ENCODE results near the gene C2CD3.
"Not testable (repeated sequence)": the region's sequence is repeated elsewhere in the genome, so short reads cannot be mapped to it uniquely, and the experiment has no call there.

Gene C2CD3

DNA sequence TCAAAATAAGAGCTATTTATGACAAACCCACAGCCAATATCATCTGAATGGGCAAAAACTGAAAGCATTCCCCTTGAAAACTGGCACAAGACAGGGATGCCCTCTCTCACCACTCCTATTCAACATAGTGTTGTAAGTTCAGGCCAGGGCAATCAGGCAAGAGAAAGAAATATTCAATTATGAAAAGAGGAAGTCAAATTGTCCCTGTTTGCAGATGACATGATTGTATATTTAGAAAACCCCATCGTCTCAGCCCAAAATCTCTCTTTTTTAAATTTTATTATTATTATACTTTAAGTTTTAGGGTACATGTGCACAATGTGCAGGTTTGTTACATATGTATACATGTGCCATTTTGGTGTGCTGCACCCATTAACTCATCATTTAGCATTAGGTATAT lies 107.2 kb downstream of the C2CD3 start:
- DNase-seq (ENCODE audit: low spot score): not testable (repeated sequence)

DNA sequence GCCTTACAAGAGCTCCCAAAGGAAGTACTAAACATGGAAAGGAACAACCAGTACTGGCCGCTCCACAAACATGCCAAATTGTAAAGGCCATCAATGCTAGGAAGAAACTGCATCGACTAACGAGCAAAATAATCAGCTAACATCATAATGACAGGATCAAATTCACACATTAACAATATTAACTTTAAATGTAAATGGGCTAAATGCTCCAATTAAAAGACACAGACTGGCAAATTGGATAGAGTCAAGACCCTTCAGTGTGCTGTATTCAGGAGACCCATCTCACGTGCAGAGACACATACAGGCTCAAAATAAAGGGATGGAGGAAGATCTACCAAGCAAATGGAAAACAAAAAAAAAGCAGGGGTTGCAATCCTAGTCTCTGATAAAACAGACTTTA lies 109.2 kb downstream of the C2CD3 start:
- not testable (repeated sequence) for DNase-seq (ENCODE audit: low spot score)

DNA sequence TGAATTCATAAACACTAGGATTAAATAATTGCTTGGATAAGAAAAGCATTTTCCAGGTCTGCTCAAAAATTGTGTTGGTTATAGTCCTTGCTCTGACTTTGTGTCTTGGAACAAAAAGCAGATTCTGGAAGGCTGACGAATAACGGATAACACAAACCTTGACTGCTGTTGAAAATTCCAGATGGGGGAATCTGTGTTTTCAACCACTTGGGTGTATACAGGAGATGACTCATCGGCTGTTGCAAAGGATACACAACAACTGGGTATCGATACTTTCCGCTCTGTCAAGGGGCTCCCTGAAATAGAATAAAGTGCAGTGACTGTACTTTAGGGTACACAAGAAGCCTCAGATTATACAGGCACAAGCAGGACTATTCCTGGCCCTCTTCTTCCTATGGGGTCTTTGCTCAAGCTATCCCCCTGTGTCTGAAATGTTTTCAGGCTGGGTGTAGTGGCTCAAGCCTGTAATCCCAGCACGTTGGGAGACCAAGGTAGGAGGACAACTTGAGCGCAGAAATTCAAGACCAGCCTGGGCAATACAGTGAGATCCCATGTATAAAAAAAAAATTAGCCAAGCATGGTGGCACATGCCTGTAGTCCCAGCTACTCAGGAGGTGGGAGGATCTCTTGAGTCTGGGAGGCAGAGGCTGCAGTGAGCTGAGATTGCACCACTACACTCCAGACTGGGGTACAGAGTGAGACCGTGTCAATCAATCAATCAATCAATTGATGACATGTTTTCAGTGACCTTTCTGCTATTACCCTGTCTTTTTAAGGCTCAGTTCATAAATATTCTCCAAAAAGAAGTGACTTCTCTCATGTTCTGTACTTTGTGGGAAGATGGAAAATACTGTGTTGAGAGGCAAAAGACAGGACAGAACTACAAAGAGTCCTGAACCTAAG lies 113.3 kb downstream of the C2CD3 start:
- peak; percentile 24 for DNase-seq (ENCODE audit: low spot score)

DNA sequence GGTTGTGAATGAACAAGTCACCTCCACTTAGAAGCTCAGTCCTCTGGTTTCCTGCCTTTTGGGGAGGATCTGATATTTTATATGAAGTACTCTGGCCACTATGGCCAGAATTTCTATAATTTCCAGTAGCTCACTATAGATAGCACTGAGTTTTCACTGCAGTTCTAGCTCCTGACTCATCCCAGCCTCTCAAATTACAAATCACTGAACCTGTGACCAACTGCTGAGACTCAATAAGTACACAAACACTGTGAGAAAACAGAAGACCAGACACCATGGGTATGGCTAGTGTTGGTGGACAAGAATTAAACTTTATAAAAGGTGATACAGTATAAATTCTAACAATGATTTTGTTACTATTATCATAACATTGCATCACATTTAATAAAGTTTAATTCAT lies 114.9 kb downstream of the C2CD3 start:
- DNase-seq (ENCODE audit: low spot score): peak; percentile 60

DNA sequence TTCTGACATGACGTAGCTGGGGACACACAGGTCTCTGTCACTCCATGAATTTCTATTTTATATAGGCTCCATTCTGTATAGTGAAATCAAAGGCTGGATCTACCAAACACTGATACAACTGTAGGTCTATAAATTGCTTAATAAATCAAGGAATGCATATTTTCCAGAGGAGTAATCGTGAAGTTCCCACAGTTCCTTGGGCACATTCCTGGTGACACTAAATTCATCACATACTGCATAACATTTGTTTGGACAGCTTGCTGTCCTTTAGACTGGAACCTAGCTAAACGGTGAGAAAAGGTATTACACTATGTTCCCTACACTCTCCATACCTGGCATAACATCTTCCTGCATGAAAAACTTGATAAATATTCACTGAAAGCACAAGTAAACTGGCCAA lies 120.3 kb downstream of the C2CD3 start:
- peak; percentile 6 for DNase-seq (ENCODE audit: low spot score)

DNA sequence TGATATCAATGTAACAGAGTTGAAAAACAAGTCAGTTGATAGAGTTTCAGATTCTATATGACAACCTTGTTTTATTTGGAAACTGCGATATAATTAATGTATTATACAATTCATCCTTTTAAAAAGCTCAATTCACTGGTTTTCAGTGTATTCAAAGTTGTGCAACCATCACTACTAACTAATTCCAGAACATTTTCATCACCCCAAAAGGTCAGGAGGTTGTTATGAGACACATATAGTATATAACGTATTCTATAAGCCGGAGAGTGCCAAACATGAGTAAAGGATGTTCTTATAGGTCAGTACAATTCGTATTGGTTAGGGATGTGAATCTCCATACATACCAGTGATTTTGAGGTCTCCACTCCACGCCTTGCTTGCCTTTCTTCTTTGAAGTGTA lies 121.8 kb downstream of the C2CD3 start:
- DNase-seq (ENCODE audit: low spot score): no peak

DNA sequence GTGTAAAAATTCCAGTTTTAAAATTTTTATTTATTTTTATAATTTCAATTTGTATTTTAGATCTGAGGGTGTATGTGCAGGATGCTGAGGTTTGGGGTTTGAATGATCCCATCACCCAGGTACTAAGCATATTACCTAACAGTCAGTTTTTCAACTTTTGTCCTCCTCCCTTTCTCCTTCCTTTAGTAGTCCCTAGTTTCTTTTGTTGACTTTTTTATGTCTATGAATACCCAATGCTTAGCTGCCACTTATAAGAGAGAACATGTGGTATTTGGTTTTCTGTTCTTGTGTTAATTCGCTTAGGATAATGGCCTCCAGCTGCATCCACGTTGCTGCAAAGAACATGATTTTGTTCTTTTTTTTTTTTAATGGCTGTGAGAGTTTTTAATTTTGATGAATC lies 126.3 kb downstream of the C2CD3 start:
- DNase-seq (ENCODE audit: low spot score): no peak

DNA sequence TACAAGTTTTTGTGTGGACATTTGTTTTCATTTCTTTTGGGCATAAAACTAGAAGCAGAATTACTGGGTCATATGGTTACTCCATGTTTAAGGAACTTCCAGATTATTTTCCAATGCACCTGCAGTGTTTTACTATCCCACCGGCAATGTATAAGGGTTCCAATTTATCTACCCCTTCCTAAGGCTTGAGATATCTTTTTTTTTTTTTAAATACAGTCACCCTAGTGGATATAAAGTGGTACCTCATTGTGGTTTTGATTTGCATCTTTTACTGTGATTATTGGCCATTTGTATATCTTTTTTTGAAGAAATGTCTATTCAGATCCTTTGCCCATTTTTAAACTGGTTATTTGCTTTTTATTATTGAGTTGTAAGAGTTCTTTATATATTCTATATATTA lies 127.4 kb downstream of the C2CD3 start:
- DNase-seq (ENCODE audit: low spot score): no peak

DNA sequence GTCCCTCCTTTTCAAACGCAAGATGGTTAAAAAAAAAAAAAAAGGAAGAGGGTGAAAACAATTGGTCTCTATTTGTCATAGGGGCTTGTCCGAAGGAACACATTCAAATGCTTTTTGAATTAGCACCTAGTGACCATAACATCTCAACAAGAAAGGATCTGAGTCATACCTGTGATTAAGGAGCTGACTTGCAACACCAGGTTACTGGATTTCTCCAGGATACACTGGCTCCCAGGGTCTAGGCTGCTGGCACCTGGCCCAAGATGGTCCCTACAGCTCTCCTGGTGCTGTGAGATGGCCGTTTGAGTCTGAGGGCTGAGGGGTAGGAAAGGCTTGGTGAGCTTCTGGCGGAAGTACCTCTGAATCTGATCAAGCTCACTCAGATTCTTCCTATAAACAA lies 133.5 kb downstream of the C2CD3 start:
- DNase-seq (ENCODE audit: low spot score): no peak

DNA sequence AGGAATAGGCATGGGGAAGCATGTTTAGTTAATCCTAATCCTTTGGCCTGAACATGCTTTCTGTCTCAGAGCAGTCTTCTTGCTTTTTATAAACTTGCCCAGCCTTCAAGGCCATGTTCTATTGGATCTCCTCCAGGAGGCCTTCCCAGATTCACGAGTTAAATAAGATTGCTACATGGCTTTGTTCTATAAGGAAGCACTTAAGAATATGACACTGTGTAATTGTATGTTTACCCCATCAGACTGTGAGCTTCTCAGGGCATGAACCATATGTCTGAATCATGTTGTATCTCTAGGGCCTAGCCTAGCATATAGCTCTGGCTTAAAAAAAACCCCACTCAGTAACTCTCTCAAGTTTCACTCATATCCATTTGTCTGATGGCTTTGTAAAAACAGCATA lies 135.5 kb downstream of the C2CD3 start:
- no peak for DNase-seq (ENCODE audit: low spot score)

DNA sequence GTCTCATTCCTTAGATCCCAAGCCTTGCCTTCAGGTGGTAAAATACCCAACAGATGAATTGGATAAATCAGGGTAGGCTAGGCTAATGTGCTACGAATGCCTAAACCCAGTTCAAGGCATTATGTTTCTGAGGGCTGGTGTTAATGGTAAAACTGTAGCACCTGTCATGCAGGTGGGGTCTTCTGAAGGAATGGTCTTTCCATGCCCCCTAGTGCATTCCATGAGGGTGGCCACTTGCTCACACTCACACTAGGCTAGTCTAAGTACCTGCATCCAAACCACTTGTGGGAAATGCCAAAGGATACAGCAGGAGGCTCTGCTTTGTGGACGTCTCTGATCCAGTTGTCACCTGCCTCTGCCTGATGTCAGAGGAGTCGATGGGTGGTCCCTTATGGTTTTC lies 137.8 kb downstream of the C2CD3 start:
- DNase-seq (ENCODE audit: low spot score): no peak

DNA sequence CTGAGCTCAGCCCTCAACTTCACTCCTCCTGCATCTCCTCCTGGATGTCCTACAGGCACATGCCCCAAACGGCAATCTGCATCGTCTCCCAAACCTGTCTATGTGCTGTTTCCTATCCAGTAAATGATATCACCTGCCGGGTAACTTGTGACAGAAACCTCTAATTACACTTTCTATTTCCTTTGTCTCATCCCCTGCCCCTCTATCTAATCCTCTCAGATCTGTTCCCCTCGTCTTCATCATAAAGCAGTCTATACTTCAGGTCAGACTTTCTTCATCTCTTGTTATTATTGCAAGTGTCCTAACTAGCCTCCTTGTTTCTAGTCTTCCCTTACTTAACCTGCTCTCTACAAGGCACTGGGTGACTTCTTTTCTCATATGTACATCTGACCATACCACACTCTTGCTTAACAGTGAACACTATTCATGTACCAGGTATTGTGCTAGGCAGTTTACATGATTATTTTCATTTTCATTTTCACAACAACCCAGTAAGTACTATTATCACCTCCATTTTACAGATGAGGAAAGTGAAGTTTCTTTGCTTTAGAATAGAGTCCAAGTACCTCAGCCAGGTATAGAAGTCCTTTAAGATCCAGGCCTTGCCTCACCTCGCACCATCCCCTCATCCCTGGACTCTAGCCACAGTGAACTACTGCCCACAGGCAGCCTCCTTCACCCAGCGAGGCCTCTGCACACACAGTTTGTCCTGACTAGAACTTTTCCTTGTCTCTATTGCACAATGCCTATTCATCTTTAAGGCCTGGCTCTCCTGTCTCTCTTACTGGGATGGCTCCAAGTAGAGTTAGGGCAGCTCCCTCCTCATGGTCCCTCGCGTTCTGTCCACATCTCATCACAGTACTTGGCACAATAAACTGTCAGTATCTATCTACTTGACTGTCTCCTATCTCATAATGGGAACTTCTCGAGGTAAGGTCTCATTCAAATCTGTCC lies 139.8 kb downstream of the C2CD3 start:
- DNase-seq (ENCODE audit: low spot score): no peak

DNA sequence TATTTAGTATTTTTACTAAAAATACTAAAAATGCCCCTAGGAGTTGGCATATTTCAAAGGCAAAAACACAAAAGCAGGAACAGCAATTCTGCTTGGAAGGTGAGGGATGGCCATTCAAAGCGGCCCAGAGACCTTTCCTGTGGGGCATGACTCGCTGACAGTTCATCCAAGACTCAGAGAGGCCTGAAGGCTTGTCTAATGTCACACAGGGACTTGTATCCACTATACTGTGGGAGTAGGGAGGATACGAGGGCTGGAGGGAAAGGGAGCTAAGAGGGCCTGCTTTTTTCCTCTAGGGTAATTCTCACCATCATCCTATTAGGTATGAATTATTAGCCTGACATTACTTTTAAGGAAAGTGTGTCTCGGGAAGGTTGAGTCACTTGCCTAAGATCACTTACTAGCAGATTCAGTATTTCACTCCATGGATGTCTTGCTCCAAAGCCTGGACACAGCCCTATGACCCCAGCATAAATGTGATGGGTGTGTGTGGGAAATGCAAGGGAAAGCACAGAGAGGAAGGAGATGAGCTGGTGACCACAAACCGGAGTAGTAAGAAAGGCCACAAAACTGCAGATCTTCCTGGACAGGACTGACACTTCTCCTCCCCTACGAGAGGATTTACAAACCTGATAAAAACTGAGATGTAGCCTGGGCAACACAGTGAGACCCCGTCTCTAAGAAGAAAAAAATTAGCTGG lies 145.2 kb downstream of the C2CD3 start:
- DNase-seq (ENCODE audit: low spot score): peak; percentile 23

DNA sequence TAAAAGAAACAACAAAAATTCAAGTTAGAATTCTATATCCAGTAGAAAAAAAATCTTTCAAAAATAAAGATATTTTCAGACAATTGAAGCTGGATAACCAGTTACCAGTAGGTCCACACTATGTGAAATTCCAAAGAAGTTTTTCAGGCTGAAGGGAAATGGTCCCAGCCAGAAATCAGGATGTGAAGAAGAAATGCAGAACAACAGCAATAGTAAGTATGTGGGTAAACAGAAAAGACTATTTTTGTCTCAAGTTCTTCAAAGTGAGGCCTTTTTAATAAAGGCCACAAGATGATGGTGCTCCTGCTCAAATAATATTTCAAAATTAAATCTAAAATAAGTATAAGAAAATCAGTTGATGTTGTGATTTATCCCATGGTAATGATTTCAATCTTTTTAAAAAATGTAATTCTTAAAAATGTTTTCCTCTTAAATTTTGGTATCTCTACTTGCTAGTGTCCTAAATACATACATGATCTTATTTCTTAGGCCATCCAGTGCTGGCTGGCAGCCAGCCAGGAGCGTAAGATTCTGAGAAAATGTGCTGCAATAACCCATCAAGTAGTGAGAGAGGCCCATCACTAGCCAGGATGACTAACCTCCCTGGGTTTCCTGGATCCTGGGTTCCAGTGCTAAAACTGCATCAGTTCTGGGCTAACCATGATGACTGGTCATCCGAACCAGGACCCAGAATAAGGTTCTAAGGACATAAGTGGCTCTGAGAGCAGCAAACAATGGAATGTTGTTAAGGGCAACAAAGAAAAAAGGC lies 146.4 kb downstream of the C2CD3 start:
- DNase-seq (ENCODE audit: low spot score): peak; percentile 81

DNA sequence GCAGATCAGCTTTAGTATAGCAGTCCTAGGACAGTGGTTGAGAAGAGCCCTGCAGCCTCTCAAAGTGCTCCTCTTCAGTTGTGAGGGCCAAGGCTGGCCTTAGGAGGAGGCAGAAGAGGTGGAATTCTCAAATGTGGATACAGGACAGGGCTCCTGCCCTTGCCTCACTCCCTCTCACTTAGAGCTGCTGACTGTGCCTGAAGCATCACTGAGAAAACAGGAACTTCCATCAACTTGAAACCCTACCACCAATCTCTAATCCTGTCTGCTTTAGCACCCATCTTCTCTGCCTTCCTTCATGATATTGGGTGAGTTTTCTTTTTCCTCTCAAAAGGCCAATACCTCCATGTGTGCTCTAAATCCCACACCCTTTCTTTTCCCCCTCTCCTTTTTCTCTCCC lies 147.5 kb downstream of the C2CD3 start:
- no peak for DNase-seq (ENCODE audit: low spot score)

DNA sequence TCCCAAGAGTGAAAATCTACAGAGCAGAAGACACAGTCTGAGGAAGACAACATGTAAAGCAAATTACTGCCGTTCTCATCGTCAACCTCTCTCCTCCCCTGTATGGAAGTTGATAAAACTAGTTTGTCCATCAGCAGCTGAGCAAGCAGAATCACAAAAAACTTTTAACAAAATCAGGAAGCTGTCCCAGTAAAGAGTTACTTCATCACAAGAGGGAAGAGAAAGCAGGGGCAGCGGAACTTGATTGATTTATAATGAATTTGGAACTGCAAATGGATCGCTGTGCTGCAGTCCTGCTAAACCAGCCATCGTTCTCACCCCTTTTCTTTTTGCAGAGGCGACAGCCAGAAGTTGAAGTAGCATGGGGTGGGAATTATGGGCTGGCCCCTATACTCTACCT lies 148.3 kb downstream of the C2CD3 start:
- DNase-seq (ENCODE audit: low spot score): no peak

DNA sequence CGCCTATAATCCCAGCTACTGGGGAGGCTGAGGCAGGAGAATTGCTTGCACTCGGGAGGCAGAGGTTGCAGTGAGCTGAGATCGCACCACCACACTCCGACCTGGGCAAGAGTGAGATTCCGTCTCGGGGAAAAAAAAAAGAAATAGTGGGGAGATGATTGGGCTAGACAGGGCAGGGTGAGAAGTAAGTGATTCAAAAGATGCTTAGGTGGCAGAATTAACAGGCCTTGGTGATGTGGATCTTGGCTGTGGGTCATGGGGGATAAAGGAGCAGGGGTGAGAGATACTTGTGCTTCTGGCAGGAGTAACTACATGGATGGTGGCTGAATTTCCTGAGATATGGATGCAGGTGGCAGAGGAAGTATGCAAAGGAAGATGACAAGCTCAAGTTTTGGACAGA lies 148.8 kb downstream of the C2CD3 start:
- DNase-seq (ENCODE audit: low spot score): no peak

DNA sequence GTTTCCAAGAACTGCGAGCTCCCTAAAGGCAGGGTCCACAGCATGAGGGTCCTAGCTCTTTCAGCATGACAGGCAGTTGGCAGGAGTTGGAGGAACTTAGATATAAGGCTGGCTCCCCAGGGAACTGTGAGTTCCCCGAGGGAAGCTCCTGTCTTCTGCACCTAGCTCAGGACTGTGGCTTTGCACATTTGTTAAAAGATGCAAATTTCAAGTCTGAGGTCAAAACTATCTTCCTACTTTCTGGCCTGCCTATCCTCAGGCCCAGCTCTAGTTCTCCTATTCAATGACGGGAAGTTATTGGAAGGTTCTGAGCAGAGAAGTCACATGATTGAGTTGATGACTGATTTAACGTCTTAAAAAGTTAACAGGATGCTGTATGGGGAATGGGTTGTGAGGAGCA lies 150.3 kb downstream of the C2CD3 start:
- no peak for DNase-seq (ENCODE audit: low spot score)

DNA sequence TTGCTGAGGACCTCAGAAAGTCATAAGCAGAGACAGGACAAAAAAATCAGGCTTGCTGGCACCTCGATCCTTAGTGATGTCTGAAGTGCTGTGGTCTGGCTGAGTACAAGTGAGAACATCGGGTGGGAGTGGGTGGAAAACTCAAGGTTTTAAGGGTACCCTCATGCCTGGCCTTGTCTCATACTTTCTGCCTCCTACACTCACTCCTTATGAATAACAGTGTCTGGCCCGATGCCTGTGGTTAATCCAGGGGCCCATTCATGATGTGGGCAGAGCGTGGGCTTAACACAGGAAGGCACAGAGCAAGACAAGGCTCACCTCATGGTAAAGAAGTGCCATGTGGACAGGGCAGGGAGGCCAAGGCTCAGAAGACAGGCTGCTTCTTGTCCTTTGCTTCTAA lies 150.9 kb downstream of the C2CD3 start:
- DNase-seq (ENCODE audit: low spot score): no peak

DNA sequence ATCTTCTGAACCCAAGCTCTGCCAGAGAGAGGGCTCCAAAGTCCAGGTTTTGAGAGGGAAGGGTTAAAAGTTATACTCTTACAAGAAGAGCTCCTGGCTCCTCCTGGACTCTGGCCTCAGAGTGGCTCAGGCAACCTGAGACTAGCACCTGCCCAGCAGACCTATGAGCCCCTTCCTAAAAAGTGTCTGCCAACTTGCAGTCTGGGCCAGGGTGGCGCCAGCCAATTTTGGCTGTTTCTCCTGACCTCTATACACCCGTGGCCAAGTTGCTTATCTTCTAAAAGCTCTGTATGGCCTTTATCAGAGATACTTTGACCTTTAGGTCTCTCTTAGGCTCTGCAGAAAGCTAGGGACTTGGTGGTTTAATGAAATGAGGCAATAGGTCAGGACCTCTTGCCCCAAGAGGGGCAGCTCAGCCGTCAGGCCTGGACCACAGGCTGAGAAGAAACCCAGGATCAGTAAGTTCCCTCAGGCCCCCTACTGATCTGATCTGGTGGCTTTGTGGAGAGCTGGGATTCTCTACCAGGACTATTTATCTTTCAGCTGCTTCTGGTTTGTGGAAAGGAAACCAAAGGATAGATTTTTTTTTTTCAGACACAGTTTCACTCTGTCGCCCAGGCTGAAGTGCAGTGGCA lies 151.6 kb downstream of the C2CD3 start:
- DNase-seq (ENCODE audit: low spot score): no peak
